Hepatocyte (in vitro differentiated cells): ENCODE measurements around the gene ADAMTS15. TPM values are rescaled to one million over a fixed set of nuclear protein-coding genes. Genes with fewer than 3 reads are reported as not detected.

ENCODE experiments used
- DNase-seq: peaks from one replicate; pipeline ENCODE4 v3.0.0-alpha.2; 2016; ENCODE audit warnings: low spot score
- H2AFZ ChIP-seq: fragments of 200-600 bp; sonication (generic); 2 replicates; pipeline ENCODE4 v1.6.0; 2016; ENCODE audit warnings: antibody characterized with exemption, mild to moderate bottlenecking
- H3K27ac ChIP-seq: fragments of 200-600 bp; sonication (generic); 2 replicates; pipeline ENCODE4 v1.5.1; 2016; ENCODE audit warnings: mild to moderate bottlenecking
- H3K27me3 ChIP-seq: fragments of 200-600 bp; sonication (generic); 2 replicates; pipeline ENCODE4 v1.6.1; 2016
- H3K36me3 ChIP-seq: fragments of 200-600 bp; sonication (generic); replicated peaks from 2 replicates; pipeline ENCODE4 v1.5.1; 2016; ENCODE audit warnings: low read depth; ENCODE audit not compliant: insufficient read depth
- H3K4me1 ChIP-seq: fragments of 200-600 bp; sonication (generic); 2 replicates; pipeline ENCODE4 v1.5.1; 2016; ENCODE audit warnings: mild to moderate bottlenecking, moderate library complexity; ENCODE audit not compliant: insufficient read depth
- H3K4me2 ChIP-seq: fragments of 200-600 bp; sonication (generic); 2 replicates; pipeline ENCODE4 v1.6.0; 2016
- H3K4me3 ChIP-seq: fragments of 200-600 bp; sonication (generic); 2 replicates; pipeline ENCODE4 v1.5.1; 2016; ENCODE audit warnings: mild to moderate bottlenecking
- H3K79me2 ChIP-seq: fragments of 200-600 bp; sonication (generic); 2 replicates; pipeline ENCODE4 v1.6.0; 2017; ENCODE audit warnings: mild to moderate bottlenecking
- H3K9me2 ChIP-seq: fragments of 200-600 bp; sonication (generic); replicated peaks from 2 replicates; pipeline ENCODE4 v1.6.0; 2017; ENCODE audit warnings: mild to moderate bottlenecking; ENCODE audit not compliant: insufficient read depth
- H3K9me3 ChIP-seq: fragments of 200-600 bp; sonication (generic); 2 replicates; pipeline ENCODE4 v1.5.1; 2016; ENCODE audit warnings: low read depth, mild to moderate bottlenecking
- H4K20me1 ChIP-seq: fragments of 200-600 bp; sonication (generic); 2 replicates; pipeline ENCODE4 v1.6.0; 2016; ENCODE audit warnings: mild to moderate bottlenecking; ENCODE audit not compliant: insufficient read depth, poor library complexity, severe bottlenecking
- EZH2 ChIP-seq: fragments of 200-600 bp; sonication (generic); IDR thresholded peaks from 2 replicates; pipeline ENCODE4 v1.6.1; 2016; ENCODE audit warnings: antibody characterized with exemption, mild to moderate bottlenecking, borderline replicate concordance
- EZH2phosphoT487 ChIP-seq: fragments of 200-600 bp; sonication (generic); IDR thresholded peaks from one replicate; pipeline ENCODE4 v1.6.1; 2018; ENCODE audit warnings: antibody characterized with exemption, mild to moderate bottlenecking, low read depth, moderate library complexity; ENCODE audit not compliant: unreplicated experiment, severe bottlenecking
- WGBS: methylation state at CpG from one replicate; pipeline ENCODE4 v1.1.6; 2016; ENCODE audit warnings: low lambda C conversion rate; ENCODE audit errors: missing lambda C conversion rate; 5-methylcytosine and 5-hydroxymethylcytosine counted together
- polyA plus RNA-seq: library from polyadenylated mRNA; unstranded; fragments of >200 nt; fragmentation: Nextera tagmentation; extraction: Ambion mirVana; gene quantifications from 2 replicates; pipeline ENCODE4 v1.2.1, GENCODE V29; 2016
- total RNA-seq: library from RNA; depleted of rRNA; stranded (reverse); fragments of >200 nt; gene quantifications from 2 replicates; pipeline ENCODE4 v1.2.3, GENCODE V29; 2014
- TF ChIP-seq, protein P1 (sequence below): fragments of 200-600 bp; sonication (generic); IDR thresholded peaks from 2 replicates; pipeline ENCODE4 v1.5.1; 2016; ENCODE audit warnings: antibody characterized with exemption, mild to moderate bottlenecking; ENCODE audit not compliant: poor library complexity

The ADAMTS15 gene
- total and polyA plus RNA-seq, 2 experiments from 2014 or later, result 4.5 to 14.6 TPM

DNA sequence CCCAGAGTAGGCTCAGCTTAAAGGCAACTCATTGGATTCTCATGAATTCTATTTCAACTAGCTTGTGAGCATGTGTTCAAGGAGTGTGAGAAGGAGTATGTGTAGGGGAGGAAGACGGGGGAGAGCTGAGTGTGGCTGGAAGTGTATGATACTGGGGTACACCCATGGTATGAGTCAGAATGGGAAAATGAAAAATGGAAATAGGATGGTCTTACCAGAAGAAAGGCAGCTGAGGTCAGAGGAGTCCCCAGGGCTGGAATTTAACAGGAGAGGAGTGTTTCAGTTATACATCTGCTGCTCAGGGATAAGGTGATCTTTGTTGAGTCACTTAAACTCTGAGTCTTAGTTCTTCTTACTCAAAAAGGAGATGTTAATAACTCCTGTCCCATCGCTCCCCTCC is 6.7 kb upstream of the ADAMTS15 start:
- Histone ChIP-seq H3K9me3 (no peaks in the 10 kb centered on the region), H4K20me1 (no peaks in the 10 kb centered on the region), H3K9me2 (no peaks in the 10 kb centered on the region), H3K27me3 (peaks cover 3% of the 10 kb centered on the region), H3K79me2 (no peaks in the 10 kb centered on the region), H2AFZ (no peak overlapping the region), H3K4me1 (no peaks in the 10 kb centered on the region), H3K4me3 (no peak overlapping the region), H3K4me2 (no peak overlapping the region), H3K36me3 (no peaks in the 10 kb centered on the region), H3K27ac (no peak overlapping the region)
- TF ChIP-seq EZH2phosphoT487 (no peak), EZH2 (no peak)
- no peak for DNase-seq
- 89% methylated on average over 2 of the region's 2 CpGs for WGBS

DNA sequence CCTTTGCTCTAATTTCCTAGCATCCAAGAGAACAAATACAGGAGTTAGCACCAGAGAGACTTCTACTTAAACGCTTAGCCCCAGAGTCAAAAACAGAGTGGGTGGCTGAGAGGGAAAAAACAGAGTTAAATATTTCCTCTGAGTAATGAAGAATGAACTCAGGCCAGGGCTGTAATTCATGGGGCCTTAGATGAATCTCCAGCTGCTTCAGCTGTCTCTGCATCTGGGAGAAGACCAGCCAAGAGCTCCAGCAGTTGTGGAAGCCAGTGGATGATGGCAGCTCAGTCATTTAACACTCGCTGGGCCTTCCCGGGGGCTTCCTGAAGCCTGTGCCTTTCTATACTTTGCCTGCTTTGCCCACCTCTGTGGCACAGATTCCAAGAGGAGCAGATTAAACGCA is 5.7 kb upstream of the ADAMTS15 start:
- Histone ChIP-seq H3K9me2 (no peaks in the 10 kb centered on the region), H2AFZ (no peak overlapping the region), H3K9me3 (no peaks in the 10 kb centered on the region), H3K27me3 (peaks cover 3% of the 10 kb centered on the region), H3K27ac (peak overlapping the region; percentile 10), H3K4me3 (no peak overlapping the region), H4K20me1 (no peaks in the 10 kb centered on the region), H3K36me3 (no peaks in the 10 kb centered on the region), H3K4me1 (no peaks in the 10 kb centered on the region), H3K4me2 (no peak overlapping the region), H3K79me2 (no peaks in the 10 kb centered on the region)
- TF ChIP-seq, protein P1, sequence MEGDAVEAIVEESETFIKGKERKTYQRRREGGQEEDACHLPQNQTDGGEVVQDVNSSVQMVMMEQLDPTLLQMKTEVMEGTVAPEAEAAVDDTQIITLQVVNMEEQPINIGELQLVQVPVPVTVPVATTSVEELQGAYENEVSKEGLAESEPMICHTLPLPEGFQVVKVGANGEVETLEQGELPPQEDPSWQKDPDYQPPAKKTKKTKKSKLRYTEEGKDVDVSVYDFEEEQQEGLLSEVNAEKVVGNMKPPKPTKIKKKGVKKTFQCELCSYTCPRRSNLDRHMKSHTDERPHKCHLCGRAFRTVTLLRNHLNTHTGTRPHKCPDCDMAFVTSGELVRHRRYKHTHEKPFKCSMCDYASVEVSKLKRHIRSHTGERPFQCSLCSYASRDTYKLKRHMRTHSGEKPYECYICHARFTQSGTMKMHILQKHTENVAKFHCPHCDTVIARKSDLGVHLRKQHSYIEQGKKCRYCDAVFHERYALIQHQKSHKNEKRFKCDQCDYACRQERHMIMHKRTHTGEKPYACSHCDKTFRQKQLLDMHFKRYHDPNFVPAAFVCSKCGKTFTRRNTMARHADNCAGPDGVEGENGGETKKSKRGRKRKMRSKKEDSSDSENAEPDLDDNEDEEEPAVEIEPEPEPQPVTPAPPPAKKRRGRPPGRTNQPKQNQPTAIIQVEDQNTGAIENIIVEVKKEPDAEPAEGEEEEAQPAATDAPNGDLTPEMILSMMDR, result no peak
- TF ChIP-seq EZH2 (no peak), EZH2phosphoT487 (no peak)
- no peak for DNase-seq
- 74% methylated on average over 4 of the region's 4 CpGs for WGBS

DNA sequence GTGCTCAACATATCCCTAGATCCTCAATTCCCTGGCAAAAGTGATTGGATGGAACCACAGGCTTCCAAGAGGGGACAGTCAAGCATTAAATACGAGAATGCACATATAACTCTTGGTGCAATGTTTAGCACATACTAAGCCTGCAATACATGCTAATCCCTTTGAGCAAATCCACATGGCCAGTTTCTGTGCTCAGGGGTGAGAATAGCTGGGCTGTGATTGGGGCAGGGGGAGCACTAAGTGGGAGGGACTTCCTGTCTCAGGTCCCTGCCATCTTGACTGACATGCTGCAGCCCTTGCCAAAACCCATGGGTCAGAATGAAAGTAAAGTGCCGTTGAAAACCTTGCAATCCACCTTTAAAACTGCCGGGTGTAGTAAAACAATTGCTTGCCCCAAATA is 2.7 kb upstream of the ADAMTS15 start:
- H3K9me3 ChIP-seq, result no peaks in the 10 kb centered on the region
- no peaks in the 10 kb centered on the region for H3K4me1 ChIP-seq
- H3K36me3 ChIP-seq, result no peaks in the 10 kb centered on the region
- no peak overlapping the region for H2AFZ ChIP-seq
- H3K27ac ChIP-seq, result no peak overlapping the region
- no peaks in the 10 kb centered on the region for H3K9me2 ChIP-seq
- peaks cover 2% of the 10 kb centered on the region for H3K79me2 ChIP-seq
- no peak overlapping the region for H3K4me2 ChIP-seq
- peaks cover 19% of the 10 kb centered on the region for H3K27me3 ChIP-seq
- TF ChIP-seq EZH2phosphoT487, result no peak
- TF ChIP-seq, protein P1, result no peak
- 82% methylated on average over 3 of the region's 3 CpGs for WGBS
- H4K20me1 ChIP-seq, result peaks cover 4% of the 10 kb centered on the region
- no peak overlapping the region for H3K4me3 ChIP-seq
- DNase-seq, result no peak

DNA sequence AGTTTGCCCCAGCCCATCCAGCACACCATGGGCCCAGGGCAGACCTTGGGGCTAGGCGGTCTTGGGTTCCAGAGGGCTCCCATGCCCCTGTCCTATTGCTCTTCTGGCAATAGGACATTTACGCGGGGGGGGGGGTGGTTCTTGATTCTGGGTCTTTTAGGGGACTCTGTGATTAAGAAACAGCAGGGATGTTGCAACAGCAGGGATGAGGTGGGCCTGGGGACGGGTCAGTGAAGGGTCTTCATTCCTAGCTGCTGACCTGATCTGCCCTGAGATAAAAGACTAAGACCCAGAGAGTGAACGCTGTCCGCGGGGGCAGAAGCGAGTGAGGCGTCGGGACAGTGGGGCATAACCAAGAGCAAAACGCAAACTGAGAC is 418 bp upstream of the ADAMTS15 start:
- H4K20me1 ChIP-seq, result peaks cover 4% of the 10 kb centered on the region
- no peak for DNase-seq
- H2AFZ ChIP-seq, result peak overlapping the region; percentile 1
- peaks cover 20% of the 10 kb centered on the region for H3K27me3 ChIP-seq
- peaks cover 7% of the 10 kb centered on the region for H3K4me1 ChIP-seq
- H3K4me3 ChIP-seq, result peak overlapping the region; percentile 69
- no peaks in the 10 kb centered on the region for H3K9me2 ChIP-seq
- H3K79me2 ChIP-seq, result peaks cover 5% of the 10 kb centered on the region
- WGBS, result 14% methylated on average over 11 of the region's 11 CpGs
- no peak overlapping the region for H3K27ac ChIP-seq
- H3K36me3 ChIP-seq, result no peaks in the 10 kb centered on the region
- peak overlapping the region; percentile 98 for H3K4me2 ChIP-seq
- no peaks in the 10 kb centered on the region for H3K9me3 ChIP-seq
- TF ChIP-seq, protein P1, result no peak
- TF ChIP-seq EZH2phosphoT487, result no peak
- no peak for TF ChIP-seq EZH2
